IMR-90 (cell line): ENCODE data around the gene TRIM33. TPM values are rescaled to one million over a fixed set of nuclear protein-coding genes. Genes with fewer than 3 reads are reported as not detected.

Source experiments
- ATAC-seq: fragments of 200-7000 bp; cut with Tn5 transposase; 2 replicates; pipeline ENCODE4 v1.9.1; 2020; ENCODE audit warnings: low read depth, mild to moderate bottlenecking, moderate library complexity
- BruUV-seq: library from RNA; stranded (reverse); fragments of 400-500 nt; replicated peaks from 2 replicates; lab custom pipeline; 2021; lab: Mats Ljungman, UMichigan
- CTCF ChIA-PET: fragments of 300-600 bp; formaldehyde crosslinking; extraction: SDS; loops from one replicate; lab custom pipeline; 2021; ENCODE audit warnings: antibody characterized with exemption; lab: Yijun Ruan, JAX
- POLR2A ChIA-PET: fragments of 300-600 bp; sonication (Branson Sonifier 250); formaldehyde crosslinking; loops from one replicate; lab custom pipeline; 2022; ENCODE audit warnings: antibody characterized with exemption; ENCODE audit not compliant: unreplicated experiment; lab: Charles Lee
- DNase-seq: peaks from one replicate; pipeline ENCODE4 v3.0.0; 2013
- H2AFZ ChIP-seq: replicated peaks from 2 replicates; pipeline ENCODE3; 2013; ENCODE audit warnings: low read length, mild to moderate bottlenecking; ENCODE audit not compliant: poor library complexity
- H2AK5ac ChIP-seq: 2 replicates; pipeline ENCODE4 v1.6.1; 2013; ENCODE audit warnings: low read depth, low read length, inconsistent platforms
- H2AK9ac ChIP-seq: replicated peaks from 2 replicates; pipeline ENCODE3; 2013; ENCODE audit warnings: mild to moderate bottlenecking, low read depth, low read length, moderate library complexity; ENCODE audit not compliant: poor library complexity
- H2BK120ac ChIP-seq: 2 replicates; pipeline ENCODE4 v1.6.1; 2013; ENCODE audit warnings: low read depth, low read length, inconsistent platforms
- H2BK15ac ChIP-seq: 3 replicates; pipeline ENCODE4 v1.6.1; 2013; ENCODE audit warnings: low read depth, low read length, inconsistent platforms
- H2BK20ac ChIP-seq: 2 replicates; pipeline ENCODE4 v1.6.1; 2013; ENCODE audit warnings: low read depth, mild to moderate bottlenecking, inconsistent platforms, low read length, moderate library complexity
- H2BK5ac ChIP-seq: 2 replicates; pipeline ENCODE4 v1.6.1; 2013; ENCODE audit warnings: mild to moderate bottlenecking, low read depth, low read length, inconsistent platforms; ENCODE audit not compliant: poor library complexity, severe bottlenecking
- H3K14ac ChIP-seq: replicated peaks from 2 replicates; pipeline ENCODE4 v1.6.1; 2013; ENCODE audit warnings: low read depth, low read length, inconsistent platforms
- H3K18ac ChIP-seq: 2 replicates; pipeline ENCODE4 v1.6.1; 2013; ENCODE audit warnings: low read depth, low read length, control low read depth
- H3K23ac ChIP-seq: 2 replicates; pipeline ENCODE4 v1.6.1; 2013; ENCODE audit warnings: low read depth, low read length, inconsistent platforms
- H3K27ac ChIP-seq: 2 replicates; pipeline ENCODE4 v1.5.1; 2013; ENCODE audit warnings: mild to moderate bottlenecking, control low read depth, low read length; ENCODE audit not compliant: insufficient read depth
- H3K27me3 ChIP-seq: 2 replicates; pipeline ENCODE4 v1.6.1; 2013; ENCODE audit warnings: low read length; ENCODE audit not compliant: control insufficient read depth, insufficient read depth
- H3K36me3 ChIP-seq: 2 replicates; pipeline ENCODE4 v1.6.1; 2013; ENCODE audit warnings: low read length, mixed read lengths; ENCODE audit not compliant: control insufficient read depth, insufficient read depth
- H3K4ac ChIP-seq: 2 replicates; pipeline ENCODE4 v1.6.1; 2013; ENCODE audit warnings: low read depth, low read length, inconsistent platforms
- H3K4me1 ChIP-seq: 2 replicates; pipeline ENCODE4 v1.6.1; 2013; ENCODE audit warnings: low read length, mixed read lengths; ENCODE audit not compliant: control insufficient read depth, insufficient read depth
- H3K4me2 ChIP-seq: 2 replicates; pipeline ENCODE4 v1.6.1; 2013; ENCODE audit warnings: low read depth, mild to moderate bottlenecking, control low read depth, low read length, moderate library complexity
- H3K4me3 ChIP-seq: 2 replicates; pipeline ENCODE4 v1.5.1; 2013; ENCODE audit warnings: low read depth, mild to moderate bottlenecking, control low read depth, low read length, moderate library complexity; ENCODE audit not compliant: insufficient read depth
- H3K56ac ChIP-seq: 2 replicates; pipeline ENCODE4 v1.6.1; 2013; ENCODE audit warnings: low read length, inconsistent platforms; ENCODE audit not compliant: insufficient read depth; ENCODE audit errors: extremely low read depth
- H3K79me1 ChIP-seq, 2 experiments: 2 replicates each; pipeline ENCODE4 v1.6.1; 2013; ENCODE audit warnings: low read length in 2 of 2, inconsistent platforms in 1 of 2, low read depth in 1 of 2
- H3K9ac ChIP-seq: 2 replicates; pipeline ENCODE4 v1.6.1; 2013; ENCODE audit warnings: low read depth, low read length, control low read depth
- H3K9me1 ChIP-seq: 2 replicates; pipeline ENCODE4 v1.6.1; 2013; ENCODE audit warnings: low read length, inconsistent platforms; ENCODE audit not compliant: insufficient read depth
- H3K9me3 ChIP-seq: 2 replicates; pipeline ENCODE4 v1.6.1; 2013; ENCODE audit warnings: low read length; ENCODE audit not compliant: control insufficient read depth, insufficient read depth
- H4K20me1 ChIP-seq: 2 replicates; pipeline ENCODE4 v1.6.1; 2013; ENCODE audit warnings: low read length, inconsistent platforms; ENCODE audit not compliant: insufficient read depth
- H4K5ac ChIP-seq: 2 replicates; pipeline ENCODE4 v1.6.1; 2013; ENCODE audit warnings: mild to moderate bottlenecking, low read depth, low read length, control low read depth
- H4K8ac ChIP-seq, 2 experiments: 2 replicates each; pipeline ENCODE4 v1.6.1; 2013; ENCODE audit warnings: low read depth in 2 of 2, low read length in 2 of 2, control low read depth in 1 of 2, inconsistent platforms in 1 of 2
- H4K91ac ChIP-seq: 2 replicates; pipeline ENCODE4 v1.6.1; 2013; ENCODE audit warnings: low read depth, low read length, inconsistent platforms; ENCODE audit not compliant: insufficient read depth
- BHLHE40 ChIP-seq: fragments of 150-350 bp; IDR thresholded peaks from 2 replicates; pipeline ENCODE4 v1.6.1; 2016; ENCODE audit warnings: mild to moderate bottlenecking, low read depth, low read length
- CEBPB ChIP-seq: IDR thresholded peaks from 2 replicates; pipeline ENCODE4 v1.6.1; 2012; ENCODE audit warnings: low read depth, low read length, improper control_type of control experiment
- CHD1 ChIP-seq: IDR thresholded peaks from 2 replicates; pipeline ENCODE4 v1.6.1; 2012; ENCODE audit warnings: low read depth, low read length, improper control_type of control experiment
- FOS ChIP-seq: fragments of 150-350 bp; IDR thresholded peaks from 2 replicates; pipeline ENCODE4 v1.6.1; 2016; ENCODE audit warnings: low read depth, low read length
- MAFK ChIP-seq: IDR thresholded peaks from 2 replicates; pipeline ENCODE4 v1.6.1; 2012; ENCODE audit warnings: low read depth, low read length, improper control_type of control experiment
- MAZ ChIP-seq: IDR thresholded peaks from 2 replicates; pipeline ENCODE4 v1.6.1; 2012; ENCODE audit warnings: low read depth, mild to moderate bottlenecking, low read length, improper control_type of control experiment, moderate library complexity, borderline replicate concordance
- MXI1 ChIP-seq: IDR thresholded peaks from 2 replicates; pipeline ENCODE4 v1.6.1; 2012; ENCODE audit warnings: low read depth, mild to moderate bottlenecking, low read length, moderate library complexity, borderline replicate concordance
- NFE2L2 ChIP-seq: fragments of 150-350 bp; IDR thresholded peaks from 2 replicates; pipeline ENCODE4 v1.6.1; 2016; ENCODE audit warnings: low read depth, mild to moderate bottlenecking, low read length
- POLR2A ChIP-seq: IDR thresholded peaks from 2 replicates; pipeline ENCODE4 v1.6.1; 2012; ENCODE audit warnings: mild to moderate bottlenecking, low read depth, low read length
- RAD21 ChIP-seq: IDR thresholded peaks from 2 replicates; pipeline ENCODE4 v1.6.1; 2012; ENCODE audit warnings: low read length, improper control_type of control experiment
- RCOR1 ChIP-seq: IDR thresholded peaks from 2 replicates; pipeline ENCODE4 v1.6.1; 2012; ENCODE audit warnings: mild to moderate bottlenecking, low read length, improper control_type of control experiment; ENCODE audit not compliant: insufficient replicate concordance
- RFX5 ChIP-seq: IDR thresholded peaks from 2 replicates; pipeline ENCODE4 v1.8.0; 2012; ENCODE audit warnings: low read depth, mild to moderate bottlenecking, low read length, moderate library complexity
- SMC3 ChIP-seq: fragments of 150-350 bp; IDR thresholded peaks from 2 replicates; pipeline ENCODE4 v1.6.1; 2016; ENCODE audit warnings: low read depth, mild to moderate bottlenecking, antibody characterized with exemption, low read length, moderate library complexity
- USF2 ChIP-seq: fragments of 150-350 bp; IDR thresholded peaks from 2 replicates; pipeline ENCODE4 v1.6.1; 2017; ENCODE audit warnings: mild to moderate bottlenecking, antibody characterized with exemption, low read length, low read depth
- WGBS, 2 experiments: methylation state at CpG; one replicate each; pipeline versions ENCODE4 v1.1.5 to v1.1.7; 2013; ENCODE audit warnings: missing lambda C conversion rate in 2 of 2; ENCODE audit not compliant: insufficient read length in 1 of 2; ENCODE audit errors: extremely low coverage in 2 of 2; 5-methylcytosine and 5-hydroxymethylcytosine counted together
- dilution Hi-C: fragments of 300-500 bp; cut with HindIII; formaldehyde crosslinking; loops from one replicate; pipeline ENCODE4 v1.14.3; 2018; ENCODE audit warnings: low sequenced_read_pairs; ENCODE audit not compliant: unreplicated experiment
- in situ Hi-C: fragments of 300-500 bp; cut with MboI; formaldehyde crosslinking; loops from 3 replicates; pipeline ENCODE4 v1.14.3; 2019; ENCODE audit warnings: low sequenced_read_pairs, inconsistent platforms, mixed read lengths
- intact Hi-C: fragments of 100-400 bp; cut with micrococcal nuclease; formaldehyde crosslinking; loops from 2 replicates; pipeline ENCODE4 v1.10.0; 2022
- polyA plus RNA-seq, 3 experiments: library from polyadenylated mRNA; depleted of rRNA; stranded (reverse); fragments of >200 nt; gene quantifications; 2 replicates each; pipeline ENCODE4 v1.2.3, GENCODE V29; 2012; ENCODE audit warnings: low replicate concordance in 1 of 3
- total RNA-seq: library from RNA; depleted of rRNA; stranded (reverse); fragments of >200 nt; gene quantifications from 2 replicates; pipeline ENCODE4 v1.2.3, GENCODE V29; 2012
- TF ChIP-seq, protein P1 (sequence below): fragments of 150-350 bp; IDR thresholded peaks from 2 replicates; pipeline ENCODE4 v1.6.1; 2016; ENCODE audit warnings: low read depth, mild to moderate bottlenecking, low read length, moderate library complexity, borderline replicate concordance
- TF ChIP-seq, protein P2 (sequence below): conservative IDR thresholded peaks from 2 replicates; pipeline ENCODE4 v1.5.1; 2012; ENCODE audit warnings: mild to moderate bottlenecking, low read depth, low read length, improper control_type of control experiment

The TRIM33 gene
- total and polyA plus RNA-seq, 2 of the 4 experiments (the other 2 are of a cell fraction) = 9.5 to 40.1 TPM

- Histone ChIP-seq H3K4me3 (no peak overlapping the region), H3K18ac (no peak overlapping the region), H2AK9ac (no peak overlapping the region), H3K79me1 (no peaks in the 10 kb centered on the region), H3K9ac (no peak overlapping the region), H2BK15ac (no peak overlapping the region), H2BK120ac (no peak overlapping the region), H4K20me1 (no peaks in the 10 kb centered on the region), H3K23ac (no peak overlapping the region), H4K91ac (no peak overlapping the region), H3K9me1 (no peaks in the 10 kb centered on the region), H3K56ac (no peak overlapping the region), H4K8ac (no peak overlapping the region), H4K5ac (no peak overlapping the region), H2AFZ (no peak overlapping the region), H3K14ac (no peak overlapping the region), H3K9me3 (no peaks in the 10 kb centered on the region), H3K4ac (no peak overlapping the region), H3K27me3 (no peaks in the 10 kb centered on the region), H3K27ac (no peak overlapping the region), H3K4me1 (no peaks in the 10 kb centered on the region), H3K4me2 (no peak overlapping the region), H3K36me3 (no peaks in the 10 kb centered on the region), H2BK5ac (no peak overlapping the region), H2AK5ac (no peak overlapping the region), H2BK20ac (no peak overlapping the region)
- in situ Hi-C loops = no loop called here
- TF ChIP-seq RAD21 = no peak
- TF ChIP-seq CEBPB = no peak
- TF ChIP-seq MAZ = no peak
- TF ChIP-seq FOS = no peak
- TF ChIP-seq SMC3 = no peak
- no peak for TF ChIP-seq RCOR1
- TF ChIP-seq NFE2L2 = no peak
- TF ChIP-seq, protein P1, sequence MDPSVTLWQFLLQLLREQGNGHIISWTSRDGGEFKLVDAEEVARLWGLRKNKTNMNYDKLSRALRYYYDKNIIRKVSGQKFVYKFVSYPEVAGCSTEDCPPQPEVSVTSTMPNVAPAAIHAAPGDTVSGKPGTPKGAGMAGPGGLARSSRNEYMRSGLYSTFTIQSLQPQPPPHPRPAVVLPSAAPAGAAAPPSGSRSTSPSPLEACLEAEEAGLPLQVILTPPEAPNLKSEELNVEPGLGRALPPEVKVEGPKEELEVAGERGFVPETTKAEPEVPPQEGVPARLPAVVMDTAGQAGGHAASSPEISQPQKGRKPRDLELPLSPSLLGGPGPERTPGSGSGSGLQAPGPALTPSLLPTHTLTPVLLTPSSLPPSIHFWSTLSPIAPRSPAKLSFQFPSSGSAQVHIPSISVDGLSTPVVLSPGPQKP = no peak
- TF ChIP-seq RFX5 = no peak
- TF ChIP-seq CHD1 = no peak
- no peak for TF ChIP-seq POLR2A
- TF ChIP-seq BHLHE40 = no peak
- no peak for TF ChIP-seq MAFK
- TF ChIP-seq MXI1 = no peak
- TF ChIP-seq USF2 = no peak
- TF ChIP-seq, protein P2, sequence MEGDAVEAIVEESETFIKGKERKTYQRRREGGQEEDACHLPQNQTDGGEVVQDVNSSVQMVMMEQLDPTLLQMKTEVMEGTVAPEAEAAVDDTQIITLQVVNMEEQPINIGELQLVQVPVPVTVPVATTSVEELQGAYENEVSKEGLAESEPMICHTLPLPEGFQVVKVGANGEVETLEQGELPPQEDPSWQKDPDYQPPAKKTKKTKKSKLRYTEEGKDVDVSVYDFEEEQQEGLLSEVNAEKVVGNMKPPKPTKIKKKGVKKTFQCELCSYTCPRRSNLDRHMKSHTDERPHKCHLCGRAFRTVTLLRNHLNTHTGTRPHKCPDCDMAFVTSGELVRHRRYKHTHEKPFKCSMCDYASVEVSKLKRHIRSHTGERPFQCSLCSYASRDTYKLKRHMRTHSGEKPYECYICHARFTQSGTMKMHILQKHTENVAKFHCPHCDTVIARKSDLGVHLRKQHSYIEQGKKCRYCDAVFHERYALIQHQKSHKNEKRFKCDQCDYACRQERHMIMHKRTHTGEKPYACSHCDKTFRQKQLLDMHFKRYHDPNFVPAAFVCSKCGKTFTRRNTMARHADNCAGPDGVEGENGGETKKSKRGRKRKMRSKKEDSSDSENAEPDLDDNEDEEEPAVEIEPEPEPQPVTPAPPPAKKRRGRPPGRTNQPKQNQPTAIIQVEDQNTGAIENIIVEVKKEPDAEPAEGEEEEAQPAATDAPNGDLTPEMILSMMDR = no peak
- ATAC-seq = no peak
- dilution Hi-C loops = no loop called here
- ChIA-PET CTCF (interaction anchor here (0.6 to 0.9 kb wide), 3 partner anchors 9 to 542 kb away, joined by 4 to 5 read pairs (median 4); no protein-coding TSS in a partner anchor), POLR2A (interaction anchor here (0.7 kb wide), 1 partner anchor 22 kb away, joined by 7 read pairs; no protein-coding TSS in a partner anchor)
- BruUV-seq = no TSS peak
- intact Hi-C loops = no loop called here
- no peak for DNase-seq
- no CpG with 5 or more reads among the region's 2 CpGs for WGBS, 2 experiments
Measured at GRCh38 chr1:114550336-114550735, 39.3 kb upstream of the TRIM33 start.
